ENCODE data around the gene GUCY2D.

DNA sequence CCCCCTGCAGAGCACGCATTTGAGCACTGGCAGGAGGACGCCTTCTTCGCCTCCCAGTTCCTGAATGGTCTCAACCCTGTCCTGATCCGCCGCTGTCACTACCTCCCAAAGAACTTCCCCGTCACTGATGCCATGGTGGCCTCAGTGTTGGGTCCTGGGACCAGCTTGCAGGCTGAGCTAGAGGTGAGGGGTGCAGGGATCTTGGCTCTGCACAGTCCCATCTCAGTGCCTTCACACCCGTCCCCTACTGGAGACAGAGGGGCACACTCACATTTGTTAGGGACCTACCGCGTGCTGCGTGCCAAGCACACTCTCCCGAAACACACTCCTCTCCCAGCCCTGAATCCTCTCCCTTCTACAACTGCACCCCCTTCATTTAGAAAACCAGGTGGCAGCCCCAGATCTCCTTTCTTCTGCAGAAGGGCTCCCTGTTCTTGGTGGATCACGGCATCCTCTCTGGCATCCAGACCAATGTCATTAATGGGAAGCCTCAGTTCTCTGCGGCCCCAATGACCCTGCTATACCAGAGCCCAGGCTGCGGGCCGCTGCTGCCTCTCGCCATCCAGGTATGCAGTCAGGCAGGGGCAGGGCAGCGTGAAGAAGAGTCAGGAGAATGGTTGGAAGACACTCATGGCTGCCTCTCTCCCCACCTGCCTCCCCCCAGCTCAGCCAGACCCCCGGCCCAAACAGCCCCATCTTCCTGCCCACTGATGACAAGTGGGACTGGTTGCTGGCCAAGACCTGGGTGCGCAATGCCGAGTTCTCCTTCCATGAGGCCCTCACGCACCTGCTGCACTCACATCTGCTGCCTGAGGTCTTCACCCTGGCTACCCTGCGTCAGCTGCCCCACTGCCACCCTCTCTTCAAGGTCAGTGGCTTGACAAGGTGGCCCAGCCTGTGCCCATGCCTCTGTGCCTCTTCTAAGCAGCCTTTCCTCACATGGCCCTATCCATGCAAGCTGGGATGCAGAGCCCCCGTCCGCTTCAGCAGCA, 42.7 kb downstream of the GUCY2D start:
- TF ChIP-seq EP300 (IDR thresholded peaks at IDR 0.05) (no peak), POLR2A (IDR thresholded peaks at IDR 0.05) (no peak), POLR2AphosphoS5 (IDR thresholded peaks at IDR 0.05) (no peak)
- TF ChIP-seq, protein P1, sequence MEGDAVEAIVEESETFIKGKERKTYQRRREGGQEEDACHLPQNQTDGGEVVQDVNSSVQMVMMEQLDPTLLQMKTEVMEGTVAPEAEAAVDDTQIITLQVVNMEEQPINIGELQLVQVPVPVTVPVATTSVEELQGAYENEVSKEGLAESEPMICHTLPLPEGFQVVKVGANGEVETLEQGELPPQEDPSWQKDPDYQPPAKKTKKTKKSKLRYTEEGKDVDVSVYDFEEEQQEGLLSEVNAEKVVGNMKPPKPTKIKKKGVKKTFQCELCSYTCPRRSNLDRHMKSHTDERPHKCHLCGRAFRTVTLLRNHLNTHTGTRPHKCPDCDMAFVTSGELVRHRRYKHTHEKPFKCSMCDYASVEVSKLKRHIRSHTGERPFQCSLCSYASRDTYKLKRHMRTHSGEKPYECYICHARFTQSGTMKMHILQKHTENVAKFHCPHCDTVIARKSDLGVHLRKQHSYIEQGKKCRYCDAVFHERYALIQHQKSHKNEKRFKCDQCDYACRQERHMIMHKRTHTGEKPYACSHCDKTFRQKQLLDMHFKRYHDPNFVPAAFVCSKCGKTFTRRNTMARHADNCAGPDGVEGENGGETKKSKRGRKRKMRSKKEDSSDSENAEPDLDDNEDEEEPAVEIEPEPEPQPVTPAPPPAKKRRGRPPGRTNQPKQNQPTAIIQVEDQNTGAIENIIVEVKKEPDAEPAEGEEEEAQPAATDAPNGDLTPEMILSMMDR (IDR thresholded peaks at IDR 0.05): no peak

All from suprapubic skin (tissue), 4 donors.